ENCODE results near the gene CTCF.
"Not testable (repeated sequence)": the region's sequence is repeated elsewhere in the genome, so short reads cannot be mapped to it uniquely, and the experiment has no call there.

Gene CTCF

DNA sequence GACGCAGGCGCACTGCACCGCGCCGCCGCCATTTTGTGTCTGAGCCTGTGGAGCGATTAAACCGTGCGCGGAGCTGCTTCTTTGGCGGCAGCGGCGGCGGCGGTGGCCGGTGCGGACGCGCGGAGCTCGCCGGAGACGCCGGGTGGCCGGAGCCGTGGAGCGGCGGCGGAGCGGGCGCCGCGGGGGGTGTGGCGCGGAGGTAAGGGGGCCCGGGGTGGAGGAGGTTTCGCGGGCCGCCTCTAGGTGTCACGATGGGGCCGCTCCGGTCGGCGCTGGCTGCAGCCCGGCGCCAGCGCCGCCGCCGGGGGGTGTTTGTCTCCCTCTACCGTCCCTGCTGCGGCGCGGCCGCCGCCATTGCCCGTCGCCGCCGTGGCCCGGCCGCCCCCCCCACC lies at the start of gene CTCF:
Gene CTCF, plus strand, starts transcription at position 1 of the 392 bp plus-strand sequence. CDS start 48,307 bp downstream, outside the sequence.
- peak; percentile 71 to 78 for DNase-seq

DNA sequence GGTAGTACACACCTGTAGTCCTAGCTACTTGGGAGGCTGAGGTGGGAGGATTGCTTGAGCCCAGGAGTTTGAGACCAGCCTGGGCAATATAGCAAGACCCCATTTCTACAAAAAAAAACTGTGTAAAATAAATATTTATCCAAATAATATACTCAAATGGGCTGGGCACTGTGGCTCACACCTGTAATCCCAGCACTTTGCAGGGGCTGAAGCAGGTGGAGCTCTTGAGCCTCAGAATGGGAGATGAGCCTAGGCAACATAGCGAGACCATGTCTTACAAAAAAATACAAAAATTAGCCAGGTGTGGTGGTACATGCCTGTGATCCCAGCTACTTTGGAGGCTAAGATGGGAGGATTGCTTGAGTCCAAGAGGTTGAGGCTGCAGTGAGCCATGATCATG lies 48.4 kb upstream of the CTCF start:
- DNase-seq, result not testable (repeated sequence)

DNA sequence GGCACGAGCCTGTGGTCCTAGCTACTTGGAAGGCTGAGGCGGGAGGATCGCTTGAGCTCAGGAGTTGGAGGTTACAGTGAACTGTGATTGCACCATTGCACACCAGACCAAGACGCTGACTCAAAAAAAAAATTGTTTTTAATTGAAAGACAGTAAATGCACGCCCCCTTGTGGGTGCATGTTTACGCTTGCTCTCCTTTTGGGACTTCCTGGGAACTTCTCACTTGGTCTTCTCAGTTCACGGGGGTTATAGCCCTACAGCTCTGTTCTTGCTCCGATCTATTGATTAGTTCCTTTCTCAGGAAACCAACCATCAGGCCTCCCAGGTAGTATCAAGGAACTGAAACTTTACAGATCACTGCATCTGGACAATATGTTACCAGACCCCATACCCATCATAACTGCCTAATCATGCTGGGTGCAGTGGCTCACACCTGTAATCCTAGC lies 47.9 kb upstream of the CTCF start:
- peak; percentile 80 for DNase-seq

DNA sequence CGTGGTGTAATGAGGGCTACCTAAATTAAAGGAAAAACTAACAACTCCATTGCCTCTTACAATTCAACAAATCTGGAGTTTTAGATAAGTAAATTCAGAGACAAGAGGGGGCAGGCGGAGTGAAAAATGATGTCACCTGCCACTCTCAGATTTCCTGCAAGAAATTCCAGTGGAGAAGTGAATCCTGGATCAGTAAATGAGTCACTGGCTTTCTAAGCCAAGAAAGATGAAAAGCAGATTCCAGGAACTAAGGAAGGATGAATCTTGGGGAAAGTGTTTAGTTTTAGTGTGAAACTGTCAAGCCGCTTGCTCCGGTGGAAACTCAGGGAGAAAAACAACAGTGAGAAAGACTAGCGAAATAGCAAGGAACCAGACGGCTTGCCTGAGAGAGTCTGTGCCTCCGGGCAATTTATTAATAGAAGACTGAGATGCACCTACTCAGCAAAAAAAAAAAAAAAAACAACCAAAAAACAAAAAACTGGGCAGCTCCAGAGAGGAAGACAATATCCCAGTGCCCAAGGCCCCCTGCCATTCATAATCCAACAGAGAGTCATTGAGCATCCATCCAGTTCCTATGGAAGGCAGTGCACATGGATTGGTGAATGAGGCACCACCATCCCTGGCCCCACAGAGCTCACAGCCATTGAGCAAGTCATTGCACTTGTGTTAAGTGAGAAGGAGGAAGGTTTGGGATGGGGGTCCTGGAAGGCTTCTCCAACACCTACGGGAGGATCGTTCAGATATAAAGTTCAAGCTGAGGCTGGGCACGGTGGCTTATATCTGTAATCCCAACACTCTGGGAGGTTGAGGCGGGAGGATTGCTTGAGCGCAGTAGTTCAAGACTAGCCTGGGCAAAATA lies 45.8 kb upstream of the CTCF start:
- DNase-seq, result no peak

- no peak for DNase-seq
Measured at GRCh38 chr16:67517155-67517445, 45.2 kb upstream of the CTCF start.

DNA sequence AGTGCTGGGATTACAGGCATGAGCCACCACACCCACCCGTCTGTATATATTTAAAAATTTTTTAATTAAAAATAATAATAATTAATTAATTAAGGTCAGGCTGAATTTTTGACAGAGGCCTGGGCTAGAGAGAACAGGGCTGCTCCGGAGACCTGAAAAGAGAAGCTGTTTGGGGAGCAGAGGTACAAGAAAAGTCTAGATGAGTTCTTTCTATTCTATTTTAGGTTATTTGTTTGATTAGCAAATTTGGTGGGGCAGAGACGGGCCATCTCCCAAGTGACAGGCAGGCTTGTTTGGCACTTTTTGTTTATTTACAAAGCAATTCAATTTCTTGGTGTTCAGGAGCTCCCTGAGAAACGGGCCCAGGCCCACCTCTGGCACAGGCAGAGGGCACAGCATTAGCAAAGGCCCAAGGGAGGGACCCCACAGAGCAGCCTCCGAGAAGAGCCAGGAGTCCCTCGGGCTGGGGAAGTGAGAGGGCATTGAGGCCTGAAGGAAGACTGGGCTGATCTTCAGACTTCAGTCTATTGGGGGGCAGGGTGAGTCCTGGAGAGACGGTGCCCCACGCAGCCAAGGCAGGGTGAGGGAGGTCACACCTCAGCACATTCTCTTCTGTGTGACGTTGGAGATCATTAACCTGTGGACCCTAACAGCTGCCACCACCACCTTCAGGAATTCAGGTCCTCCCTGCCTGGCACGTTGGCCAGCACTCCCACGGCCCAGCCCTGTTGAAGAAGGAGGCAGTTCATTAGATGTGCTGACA lies 44.5 kb upstream of the CTCF start:
- DNase-seq, result no peak

DNA sequence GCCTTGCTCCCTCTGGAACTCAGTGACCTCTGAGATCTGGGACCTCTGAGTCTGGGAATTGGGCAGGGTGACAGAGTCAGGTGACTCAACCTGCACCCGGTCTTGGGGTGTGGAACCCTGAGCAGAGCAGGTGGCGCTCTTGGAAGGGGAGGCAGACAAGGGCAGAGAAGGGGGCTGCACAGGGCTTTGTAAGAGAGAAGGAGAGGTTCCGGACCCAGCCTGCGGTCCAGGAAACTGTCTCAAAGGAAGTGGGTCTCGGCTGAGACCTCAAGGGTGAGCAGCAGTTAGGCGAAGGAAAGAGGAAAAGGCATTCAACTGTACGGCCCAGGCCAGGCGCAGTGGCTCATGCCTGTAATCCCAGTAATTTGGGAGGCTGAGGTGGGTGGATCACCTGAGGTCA lies 43.6 kb upstream of the CTCF start:
- DNase-seq, result no peak

DNA sequence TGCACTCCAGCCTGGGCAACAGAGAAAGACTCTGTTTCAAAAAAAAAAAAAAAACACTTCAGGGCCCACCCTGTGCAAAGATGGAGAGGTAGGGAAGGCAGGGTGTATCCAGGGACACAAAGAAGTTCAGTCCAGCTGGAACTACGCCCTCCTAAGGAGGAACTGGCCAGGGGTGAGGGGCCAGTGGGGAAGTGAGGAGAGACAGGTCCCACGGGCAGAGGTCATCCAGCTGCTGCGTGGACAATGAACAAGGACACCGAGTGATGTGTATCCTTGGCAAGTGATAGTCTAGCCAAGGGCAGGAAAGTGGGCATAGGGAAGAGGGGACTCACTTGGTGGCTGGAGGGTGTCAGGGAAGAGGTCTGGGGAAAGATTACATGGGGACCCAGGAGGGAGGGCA lies 43.1 kb upstream of the CTCF start:
- DNase-seq, result no peak

GRCh38 chr16:67521095-67521804 lies 41.1 kb upstream of the CTCF start:
- peak; percentile 98 to 99 for DNase-seq

- DNase-seq, result no peak
Measured at GRCh38 chr16:67525176-67525860, 37.0 kb upstream of the CTCF start.

DNA sequence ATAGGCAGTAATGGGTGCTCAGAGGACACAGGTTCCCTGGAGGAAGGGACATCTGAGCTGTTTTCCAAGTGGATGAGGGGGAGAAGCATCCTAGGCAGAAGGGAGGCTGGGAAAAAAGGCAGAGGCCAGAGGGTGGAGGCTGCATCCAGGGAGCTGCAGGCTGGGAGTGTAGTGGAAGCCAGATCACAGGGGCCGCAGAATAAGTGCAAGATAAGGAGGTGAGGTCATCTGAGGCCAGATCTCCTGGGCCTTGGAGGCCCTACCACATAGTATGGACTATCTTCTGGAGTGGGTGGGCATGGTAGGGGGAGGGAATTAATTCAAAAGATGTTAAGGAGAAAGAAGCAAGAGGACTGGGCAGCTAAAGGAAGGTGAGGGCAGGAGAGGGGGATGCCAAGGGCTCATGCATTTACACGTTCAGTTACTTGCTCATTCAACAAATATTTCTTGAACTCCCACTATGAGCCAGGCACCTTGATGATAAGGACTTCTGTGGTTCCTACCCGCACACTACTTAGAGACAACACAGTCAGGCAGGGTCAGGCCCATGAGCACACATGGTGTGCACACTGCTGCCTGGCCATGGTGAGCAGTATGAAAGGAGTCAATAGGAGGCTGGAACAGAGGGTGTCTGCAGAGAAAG lies 36.1 kb upstream of the CTCF start:
- no peak for DNase-seq

- DNase-seq, result peak; percentile 24 to 30
Measured at GRCh38 chr16:67528222-67528869, 34.0 kb upstream of the CTCF start, which contains the start of gene RIPOR1. Gene RIPOR1 (plus strand): TSS chr16:67528829. CDS start chr16:67538447, 9,618 bp downstream.

DNA sequence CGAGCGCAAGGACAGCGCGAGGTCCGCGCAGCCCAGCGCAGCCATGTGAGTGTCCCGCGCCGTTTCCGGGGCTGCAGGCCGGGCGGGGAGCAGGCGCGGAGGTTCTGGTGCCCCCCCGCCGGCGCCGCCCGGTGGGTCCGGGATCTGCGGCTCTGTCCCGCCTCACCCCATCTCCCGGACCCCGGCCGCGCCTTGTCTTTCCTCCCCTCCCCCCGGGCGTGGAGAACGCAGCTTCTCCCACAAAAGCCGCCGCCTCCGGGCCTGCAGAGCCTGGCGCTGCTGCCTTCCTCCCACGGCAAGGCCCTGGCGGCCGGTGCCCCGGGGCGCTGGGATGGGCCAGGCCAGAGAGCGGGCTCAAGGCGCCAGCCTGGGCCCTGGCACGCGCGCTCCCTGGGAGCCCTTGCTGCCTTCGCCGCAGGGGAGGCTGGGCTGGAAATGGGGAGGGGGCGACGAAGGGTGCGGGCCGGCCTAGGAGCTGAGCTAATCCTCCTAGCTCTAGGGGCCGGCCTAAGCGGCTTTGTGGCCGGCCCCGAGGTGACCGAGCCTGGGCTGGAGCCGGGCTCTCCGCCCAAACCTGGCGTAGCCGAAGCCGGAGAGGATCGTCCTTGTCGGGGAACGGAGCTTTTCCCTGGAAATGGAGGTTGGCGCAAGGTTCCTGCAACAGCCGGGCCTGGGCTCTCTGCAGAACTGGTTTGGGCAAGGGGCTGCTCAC lies 33.3 kb upstream of the CTCF start:
- no peak for DNase-seq

- no peak for DNase-seq
Measured at GRCh38 chr16:67529582-67530012, 32.7 kb upstream of the CTCF start.

DNA sequence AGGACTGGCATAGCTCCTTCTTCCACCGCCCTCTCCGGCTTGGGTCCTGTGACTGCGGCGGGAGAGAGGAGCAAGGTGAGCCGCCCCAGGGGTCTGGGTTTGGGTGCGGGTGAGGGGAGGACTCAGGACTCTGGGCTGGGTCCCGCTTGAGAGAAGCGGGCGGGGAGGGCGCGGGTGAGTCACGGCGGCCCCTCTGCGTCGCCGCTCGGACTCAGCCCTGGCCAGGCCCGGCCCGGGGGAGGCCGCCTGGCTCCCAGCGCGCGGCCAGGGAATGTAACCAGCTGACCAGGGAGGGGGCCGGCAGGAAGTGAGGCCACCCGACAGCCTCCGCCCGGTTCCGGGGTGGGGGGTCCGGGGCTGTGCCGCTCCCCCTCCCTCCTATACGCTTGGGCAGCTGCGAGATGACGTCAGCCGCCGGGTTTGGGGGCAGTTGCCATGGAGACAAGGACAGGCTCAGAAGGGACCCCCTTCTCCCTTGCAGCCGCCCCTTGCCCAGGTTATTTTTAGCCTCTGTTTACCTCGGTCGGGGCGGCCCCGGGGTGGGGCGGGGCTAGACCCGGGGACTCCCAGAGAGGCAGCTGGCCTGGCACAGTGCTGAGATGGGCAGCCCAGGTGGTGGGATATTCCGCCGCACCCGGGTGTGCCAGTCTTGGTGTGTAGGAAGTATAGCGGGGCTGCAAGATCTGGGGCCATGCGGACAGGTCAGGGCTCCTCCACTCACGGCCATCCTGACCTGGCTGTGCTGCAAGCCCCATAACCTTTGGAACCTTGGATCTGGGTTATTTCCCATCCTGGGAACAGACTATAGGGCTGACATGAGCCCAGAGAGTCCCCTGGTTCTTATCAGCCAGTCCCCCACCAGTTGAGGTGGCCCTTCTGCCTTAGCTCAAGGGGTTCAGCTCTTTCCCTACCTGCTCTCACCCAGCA lies 32.0 kb upstream of the CTCF start:
- no peak for DNase-seq

- DNase-seq, result no peak
Measured at GRCh38 chr16:67531247-67531646, 31.1 kb upstream of the CTCF start.

- no peak for DNase-seq
Measured at GRCh38 chr16:67533024-67533560, 29.2 kb upstream of the CTCF start.

DNA sequence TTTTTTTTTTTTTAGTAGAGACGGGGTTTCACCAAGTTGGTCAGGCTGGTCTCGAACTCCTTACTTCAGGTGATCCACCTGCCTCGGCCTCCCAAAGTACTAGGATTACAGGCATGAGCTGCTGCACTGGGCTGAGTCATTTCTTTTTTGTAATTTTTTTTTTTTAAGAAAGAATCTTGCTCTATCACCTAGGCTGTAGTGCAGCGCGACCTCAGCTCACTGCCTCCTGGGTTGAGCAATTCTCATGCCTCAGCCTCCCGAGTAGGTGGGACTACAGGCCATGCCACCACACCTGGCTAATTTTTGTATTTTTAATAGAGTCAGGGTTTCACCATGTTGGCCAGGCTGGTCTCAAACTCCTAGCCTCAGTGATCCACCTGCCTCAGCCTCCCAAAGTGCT lies 28.3 kb upstream of the CTCF start:
- DNase-seq, result not testable (repeated sequence)

DNA sequence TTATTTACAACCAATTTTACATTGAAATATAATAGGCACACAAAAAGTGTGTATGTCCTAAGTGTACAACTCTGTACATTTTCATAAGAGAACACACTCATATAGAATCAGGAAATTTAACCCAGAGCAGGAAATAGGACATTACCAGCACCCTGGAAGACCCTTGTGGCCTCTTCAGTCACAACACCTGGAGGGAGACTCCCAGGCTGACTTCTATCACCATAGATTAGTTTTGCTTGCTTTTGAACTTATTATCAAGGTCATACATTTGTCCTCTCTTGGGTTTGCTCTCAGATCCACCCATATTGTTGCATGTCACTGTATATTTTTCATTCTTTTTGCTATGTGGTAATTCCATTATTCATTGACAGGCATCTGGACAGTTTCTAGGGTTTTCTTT lies 27.9 kb upstream of the CTCF start:
- DNase-seq, result no peak

DNA sequence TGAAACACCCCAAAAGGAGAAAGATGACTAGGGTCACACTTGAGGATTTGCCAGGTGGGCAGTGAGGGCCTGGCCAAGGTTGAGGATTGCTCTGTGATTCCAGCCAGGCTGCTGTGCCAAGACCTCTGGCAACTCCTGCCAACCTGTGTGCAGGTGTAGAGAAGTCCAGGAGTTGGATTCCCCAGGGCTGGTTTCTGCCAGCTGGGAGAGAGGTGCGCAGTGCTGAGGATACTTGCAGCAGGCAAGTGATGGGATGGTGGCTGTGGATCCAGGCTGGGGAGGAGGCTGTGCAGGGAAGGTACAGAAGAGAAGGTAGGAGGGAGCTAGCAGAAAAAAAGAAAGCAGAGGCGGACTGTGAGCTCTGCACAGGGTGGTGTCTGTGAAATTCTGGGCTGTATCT lies 27.1 kb upstream of the CTCF start:
- no peak for DNase-seq

All from activated CD4-positive, alpha-beta T cell treated with anti-CD3 and anti-CD28 coated beads, Interleukin-2, amount 50 U/mL, for 4 hours (primary cell).